Hematopoietic multipotent progenitor cell treated with erythropoietin and hydrocortisone succinate and interleukin-3 and kit ligand, for 6 days (in vitro differentiated cells): ENCODE results near the gene RERE.
"Not testable (repeated sequence)": the region's sequence is repeated elsewhere in the genome, so short reads cannot be mapped to it uniquely, and the experiment has no call there.

Experiments used
- DNase-seq: peaks from one replicate; pipeline ENCODE4 v3.0.0-alpha.2; 2015

RERE gene

GRCh38 chr1:8598783-8599182, 218.7 kb downstream of the RERE start:
- DNase-seq, result no peak

- DNase-seq, result no peak
Measured at GRCh38 chr1:8598060-8598724, 219.2 kb downstream of the RERE start.

GRCh38 chr1:8597455-8597854, 220.0 kb downstream of the RERE start:
- no peak for DNase-seq

- DNase-seq, result no peak
Measured at GRCh38 chr1:8595941-8596340, 221.5 kb downstream of the RERE start.

GRCh38 chr1:8595332-8595731, 222.1 kb downstream of the RERE start:
- no peak for DNase-seq

- DNase-seq, result not testable (repeated sequence)
Measured at GRCh38 chr1:8593292-8593691, 224.1 kb downstream of the RERE start.

- no peak for DNase-seq
Measured at GRCh38 chr1:8591569-8591968, 225.9 kb downstream of the RERE start.

- DNase-seq, result peak; percentile 18
Measured at GRCh38 chr1:8590721-8591351, 226.6 kb downstream of the RERE start.

GRCh38 chr1:8589571-8589970, 227.9 kb downstream of the RERE start:
- DNase-seq, result no peak

- no peak for DNase-seq
Measured at GRCh38 chr1:8587784-8588183, 229.7 kb downstream of the RERE start.

- no peak for DNase-seq
Measured at GRCh38 chr1:8586438-8586837, 231.0 kb downstream of the RERE start.

GRCh38 chr1:8584316-8584715, 233.1 kb downstream of the RERE start:
- no peak for DNase-seq

GRCh38 chr1:8583031-8583430, 234.4 kb downstream of the RERE start:
- DNase-seq, result no peak

GRCh38 chr1:8580566-8580965, 236.9 kb downstream of the RERE start:
- no peak for DNase-seq

GRCh38 chr1:8578936-8579335, 238.5 kb downstream of the RERE start:
- DNase-seq, result no peak

GRCh38 chr1:8578132-8578877, 239.1 kb downstream of the RERE start:
- DNase-seq, result no peak

- DNase-seq, result no peak
Measured at GRCh38 chr1:8574985-8575384, 242.5 kb downstream of the RERE start.

- peak; percentile 37 for DNase-seq
Measured at GRCh38 chr1:8572106-8572505, 245.3 kb downstream of the RERE start.

- peak; percentile 73 for DNase-seq
Measured at GRCh38 chr1:8571200-8571984, 246.0 kb downstream of the RERE start.

- no peak for DNase-seq
Measured at GRCh38 chr1:8570465-8570864, 247.0 kb downstream of the RERE start.

- no peak for DNase-seq
Measured at GRCh38 chr1:8569242-8569641, 248.2 kb downstream of the RERE start.

GRCh38 chr1:8568837-8569236, 248.6 kb downstream of the RERE start:
- DNase-seq, result no peak

- no peak for DNase-seq
Measured at GRCh38 chr1:8567146-8567545, 250.3 kb downstream of the RERE start.
